GM12878 (cell line): Measurements from ENCODE around the gene RAD1.

Experiments used
- BHLHE40 ChIP-seq, 2 experiments: fragments of 450-650 bp in 1 of 2; IDR thresholded peaks; 2 replicates each; pipeline ENCODE4 v1.6.1; 2011 to 2017; ENCODE audit warnings: low read depth in 2 of 2, borderline replicate concordance in 1 of 2, improper control_type of control experiment in 1 of 2, low read length in 1 of 2, mild to moderate bottlenecking in 1 of 2
- CBFB ChIP-seq: IDR thresholded peaks from 2 replicates; pipeline ENCODE4 v1.6.1; 2016; ENCODE audit warnings: antibody characterized with exemption, low read depth
- EP300 ChIP-seq, 2 experiments: fragments of 150-350 bp in 1 of 2; IDR thresholded peaks; 2 replicates each; pipeline ENCODE4 v1.6.1; 2011 to 2012; ENCODE audit warnings: low read depth in 2 of 2, low read length in 2 of 2, borderline replicate concordance in 1 of 2, improper control_type of control experiment in 1 of 2, inconsistent platforms in 1 of 2; ENCODE audit not compliant: control insufficient read depth in 1 of 2
- NFIC ChIP-seq: IDR thresholded peaks from 2 replicates; pipeline ENCODE4 v1.6.1; 2012; ENCODE audit warnings: low read depth, mild to moderate bottlenecking, inconsistent platforms, low read length, moderate library complexity
- POLR2A ChIP-seq: IDR thresholded peaks from 2 replicates; pipeline ENCODE4 v1.6.1; 2011; ENCODE audit warnings: low read depth, mild to moderate bottlenecking, low read length
- SIN3A ChIP-seq: IDR thresholded peaks from 2 replicates; pipeline ENCODE4 v1.6.1; 2012; ENCODE audit warnings: low read depth, low read length, improper control_type of control experiment
- TARDBP ChIP-seq: IDR thresholded peaks from 2 replicates; pipeline ENCODE4 v1.6.1; 2016; ENCODE audit warnings: borderline replicate concordance
- TF ChIP-seq, protein P1 (sequence below): fragments of 450-650 bp; IDR thresholded peaks from 2 replicates; pipeline ENCODE4 v1.6.1; 2018; ENCODE audit warnings: mild to moderate bottlenecking, low read depth, moderate library complexity; ENCODE audit not compliant: partially characterized antibody
- TF ChIP-seq, protein P2 (sequence below), 3 experiments: IDR thresholded peaks in 2 of 3; conservative IDR thresholded peaks in 1 of 3; 2 replicates each; pipeline ENCODE4 v1.5.1; 2011; ENCODE audit warnings: low read depth in 3 of 3, low read length in 3 of 3, mild to moderate bottlenecking in 3 of 3, control low read depth in 2 of 3, moderate library complexity in 2 of 3, inconsistent platforms in 1 of 3, mixed read lengths in 1 of 3; ENCODE audit not compliant: control insufficient read depth in 2 of 3, insufficient read depth in 1 of 3; ENCODE audit errors: extremely low read depth in 1 of 3

DNA sequence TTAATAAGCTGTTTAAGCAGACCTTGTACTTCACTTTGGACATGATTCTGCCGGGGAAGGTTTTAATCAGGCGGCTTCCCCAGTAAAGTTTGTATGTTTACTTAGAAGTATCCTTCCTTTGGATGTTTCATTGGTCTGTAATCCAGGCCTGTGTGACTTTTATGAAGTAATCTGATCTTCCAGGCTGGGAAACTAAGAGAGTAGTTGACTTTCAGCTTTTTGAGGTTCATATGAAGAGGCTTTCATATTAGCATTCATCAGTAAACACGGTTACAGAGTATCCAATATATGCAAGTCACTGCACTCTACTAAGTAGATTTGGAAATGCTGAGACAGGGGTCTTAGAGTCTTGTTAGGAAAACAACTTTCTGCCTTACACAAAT is 15.1 kb upstream of the RAD1 start:
- TF ChIP-seq TARDBP (no peak), EP300 (IDR thresholded peaks at IDR 0.05; ENCODE audit: borderline replicate concordance in 1 of 2, control insufficient read depth in 1 of 2, low read depth in 2 of 2, low read length in 2 of 2) (no peak), NFIC (no peak), POLR2A (no peak), BHLHE40 (IDR thresholded peaks at IDR 0.05; ENCODE audit: borderline replicate concordance in 1 of 2, low read depth in 2 of 2, low read length in 1 of 2) (no peak), CBFB (no peak), SIN3A (no peak)
- TF ChIP-seq, protein P1, sequence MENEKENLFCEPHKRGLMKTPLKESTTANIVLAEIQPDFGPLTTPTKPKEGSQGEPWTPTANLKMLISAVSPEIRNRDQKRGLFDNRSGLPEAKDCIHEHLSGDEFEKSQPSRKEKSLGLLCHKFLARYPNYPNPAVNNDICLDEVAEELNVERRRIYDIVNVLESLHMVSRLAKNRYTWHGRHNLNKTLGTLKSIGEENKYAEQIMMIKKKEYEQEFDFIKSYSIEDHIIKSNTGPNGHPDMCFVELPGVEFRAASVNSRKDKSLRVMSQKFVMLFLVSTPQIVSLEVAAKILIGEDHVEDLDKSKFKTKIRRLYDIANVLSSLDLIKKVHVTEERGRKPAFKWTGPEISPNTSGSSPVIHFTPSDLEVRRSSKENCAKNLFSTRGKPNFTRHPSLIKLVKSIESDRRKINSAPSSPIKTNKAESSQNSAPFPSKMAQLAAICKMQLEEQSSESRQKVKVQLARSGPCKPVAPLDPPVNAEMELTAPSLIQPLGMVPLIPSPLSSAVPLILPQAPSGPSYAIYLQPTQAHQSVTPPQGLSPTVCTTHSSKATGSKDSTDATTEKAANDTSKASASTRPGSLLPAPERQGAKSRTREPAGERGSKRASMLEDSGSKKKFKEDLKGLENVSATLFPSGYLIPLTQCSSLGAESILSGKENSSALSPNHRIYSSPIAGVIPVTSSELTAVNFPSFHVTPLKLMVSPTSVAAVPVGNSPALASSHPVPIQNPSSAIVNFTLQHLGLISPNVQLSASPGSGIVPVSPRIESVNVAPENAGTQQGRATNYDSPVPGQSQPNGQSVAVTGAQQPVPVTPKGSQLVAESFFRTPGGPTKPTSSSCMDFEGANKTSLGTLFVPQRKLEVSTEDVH: no peak
- TF ChIP-seq, protein P2, sequence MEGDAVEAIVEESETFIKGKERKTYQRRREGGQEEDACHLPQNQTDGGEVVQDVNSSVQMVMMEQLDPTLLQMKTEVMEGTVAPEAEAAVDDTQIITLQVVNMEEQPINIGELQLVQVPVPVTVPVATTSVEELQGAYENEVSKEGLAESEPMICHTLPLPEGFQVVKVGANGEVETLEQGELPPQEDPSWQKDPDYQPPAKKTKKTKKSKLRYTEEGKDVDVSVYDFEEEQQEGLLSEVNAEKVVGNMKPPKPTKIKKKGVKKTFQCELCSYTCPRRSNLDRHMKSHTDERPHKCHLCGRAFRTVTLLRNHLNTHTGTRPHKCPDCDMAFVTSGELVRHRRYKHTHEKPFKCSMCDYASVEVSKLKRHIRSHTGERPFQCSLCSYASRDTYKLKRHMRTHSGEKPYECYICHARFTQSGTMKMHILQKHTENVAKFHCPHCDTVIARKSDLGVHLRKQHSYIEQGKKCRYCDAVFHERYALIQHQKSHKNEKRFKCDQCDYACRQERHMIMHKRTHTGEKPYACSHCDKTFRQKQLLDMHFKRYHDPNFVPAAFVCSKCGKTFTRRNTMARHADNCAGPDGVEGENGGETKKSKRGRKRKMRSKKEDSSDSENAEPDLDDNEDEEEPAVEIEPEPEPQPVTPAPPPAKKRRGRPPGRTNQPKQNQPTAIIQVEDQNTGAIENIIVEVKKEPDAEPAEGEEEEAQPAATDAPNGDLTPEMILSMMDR (IDR thresholded peaks at IDR 0.05 in 2 of 3, conservative IDR thresholded peaks at IDR 0.05 in 1 of 3; ENCODE audit: control insufficient read depth in 2 of 3, extremely low read depth in 1 of 3, insufficient read depth in 1 of 3, low read depth in 3 of 3, low read length in 3 of 3): no peak
